NCI-H345 treated with DMSO at 0.1 percent for 48 hours (cell line): ENCODE measurements around the gene ELL.

Experiments
- DNase-seq: peaks from one replicate; lab custom pipeline; 2025; ENCODE audit not compliant: unreplicated experiment; lab: John Stamatoyannopoulos, UW

ELL gene

DNA sequence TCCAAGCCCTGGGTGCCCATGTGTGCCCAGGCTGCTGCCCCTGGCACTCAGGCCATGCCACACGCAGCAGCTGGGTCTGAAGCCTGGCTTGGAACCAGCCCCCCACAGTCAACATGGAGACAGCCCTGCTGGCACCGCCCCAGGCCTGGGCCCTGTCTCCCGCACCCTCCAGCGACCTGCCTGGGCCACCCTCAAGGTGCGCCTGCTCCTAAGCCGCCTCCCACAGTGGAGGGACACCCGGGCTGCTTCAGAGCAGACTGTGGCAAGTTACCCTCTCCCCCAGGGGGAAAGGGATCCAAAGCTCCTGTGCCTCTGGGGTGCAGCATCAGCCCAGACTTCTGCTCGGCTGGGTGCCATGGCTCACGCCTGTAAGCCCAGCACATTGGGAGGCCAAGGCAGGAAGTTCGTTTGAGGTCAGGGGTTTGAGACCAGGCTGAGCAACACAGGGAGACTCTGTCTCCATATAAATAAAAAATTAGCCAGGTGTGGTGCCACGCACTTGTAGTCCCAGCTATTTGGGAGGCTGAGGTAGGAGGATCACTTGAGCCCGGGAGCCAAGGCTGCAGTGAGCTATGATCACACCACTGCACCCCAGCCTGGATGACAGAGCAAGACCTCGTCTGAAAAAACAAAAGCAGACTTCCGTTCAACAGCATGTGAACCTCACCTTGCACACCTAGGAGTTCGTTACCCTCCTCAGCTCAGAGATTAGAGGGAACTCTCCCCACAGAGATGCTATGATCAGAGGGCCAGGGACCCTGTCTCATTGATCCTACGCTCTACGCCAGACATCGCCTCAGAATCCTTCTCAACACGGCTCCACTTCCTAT lies 15.6 kb downstream of the ELL start:
- DNase-seq, result no peak

DNA sequence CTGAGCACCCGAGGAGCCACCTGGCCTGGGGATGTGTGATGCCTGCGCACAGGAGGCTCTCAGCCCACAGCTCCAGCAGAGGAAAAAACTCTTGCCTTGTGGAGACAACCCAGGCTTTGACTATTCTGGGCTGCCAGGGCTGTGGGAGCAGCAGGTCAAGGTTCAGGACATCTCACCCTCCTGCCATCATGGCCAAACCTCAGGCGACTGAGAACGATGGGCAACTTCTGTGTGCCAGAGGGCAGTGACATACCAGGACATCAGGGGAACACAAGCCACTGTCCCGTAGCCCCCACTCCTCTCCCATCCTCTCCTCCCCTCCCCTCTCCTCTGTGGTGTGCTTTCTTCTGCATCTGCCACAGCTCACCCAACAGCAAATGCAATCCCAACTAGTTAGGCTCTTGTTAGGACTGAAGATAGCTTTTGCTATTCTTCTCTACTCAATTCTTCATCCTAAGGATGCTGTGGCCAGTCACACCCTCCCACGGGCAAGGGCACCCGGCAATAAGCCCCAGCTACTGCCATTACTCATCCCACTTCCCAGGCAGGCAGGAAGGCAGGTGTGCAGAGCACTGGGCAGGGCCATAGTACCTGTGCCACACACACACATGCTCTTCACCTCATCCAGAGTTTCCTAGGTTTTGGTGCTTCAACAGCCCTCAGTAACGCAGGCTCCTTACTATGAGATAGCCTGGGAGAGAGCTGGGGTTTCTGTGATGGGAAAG lies 16.8 kb downstream of the ELL start:
- no peak for DNase-seq

DNA sequence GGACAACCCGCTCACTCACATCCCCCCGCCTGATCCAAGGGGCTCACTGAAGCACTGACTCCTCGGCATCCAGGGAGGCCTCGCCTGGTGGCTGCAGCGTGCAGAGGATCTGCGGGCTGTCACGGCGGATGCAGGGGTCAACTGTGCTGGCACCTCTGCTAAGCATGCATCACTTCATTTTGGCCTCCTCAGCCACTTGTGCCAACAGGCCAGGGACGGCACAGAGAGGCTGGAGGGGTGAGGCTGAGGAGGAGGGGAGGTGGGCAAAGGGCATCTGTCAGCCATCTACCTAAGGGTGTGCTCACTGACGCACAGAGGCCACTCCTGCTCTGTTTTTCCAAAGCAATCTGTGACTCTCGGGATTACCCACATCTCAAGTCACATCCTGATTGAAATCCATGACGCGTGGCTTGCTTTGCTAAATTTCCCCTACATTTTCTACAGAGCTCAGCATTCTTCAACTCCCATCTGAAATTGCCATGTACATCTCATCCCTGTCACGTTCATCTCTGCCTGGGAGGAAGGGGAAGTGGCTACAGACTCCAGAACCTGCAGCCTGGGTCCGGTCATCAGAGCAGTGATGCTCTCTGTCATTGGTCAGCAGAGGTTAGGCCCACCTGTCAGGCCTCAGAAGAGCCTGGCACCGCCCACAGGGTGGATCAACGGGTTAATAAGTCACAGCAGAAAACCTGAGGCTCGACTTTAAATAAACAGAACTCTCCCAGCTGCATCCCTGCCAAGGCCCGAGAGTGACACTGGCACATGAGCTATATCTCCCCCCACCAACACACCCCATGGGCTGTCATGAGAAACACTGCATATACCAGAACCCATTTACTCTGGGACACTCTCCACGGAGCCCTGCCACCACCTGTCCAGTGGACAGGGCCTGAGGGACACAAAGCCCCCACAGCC lies 17.6 kb downstream of the ELL start:
- no peak for DNase-seq

DNA sequence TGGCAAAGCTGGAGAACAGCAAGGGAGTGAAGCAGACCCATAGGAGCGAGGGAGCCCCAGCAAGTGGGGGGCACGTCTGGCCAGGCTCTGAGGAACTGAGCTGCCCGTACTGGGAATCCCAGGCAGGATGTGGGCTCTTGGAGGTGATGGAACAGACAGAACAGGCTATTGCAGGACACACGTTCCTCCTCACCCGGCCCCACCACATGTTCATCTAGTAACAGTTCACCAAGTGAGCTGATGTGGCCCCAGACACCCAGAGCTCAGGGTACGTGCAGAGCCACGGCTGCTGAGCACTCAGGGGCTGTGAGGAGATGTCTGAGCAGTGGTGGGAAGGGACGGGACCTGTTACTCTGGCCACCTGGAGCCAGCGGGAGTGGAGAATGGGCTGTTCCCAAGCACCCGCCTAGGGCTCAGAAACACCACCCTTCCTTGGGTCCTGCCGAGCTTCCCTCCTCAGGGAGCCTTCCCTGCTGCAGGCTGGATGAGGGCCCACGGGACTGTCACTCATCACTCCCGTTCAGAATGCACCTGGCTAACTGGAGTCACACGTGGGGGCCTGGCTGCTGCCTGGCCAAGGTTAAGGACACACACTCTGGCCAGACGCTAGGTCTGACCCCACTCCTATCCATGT lies 18.4 kb downstream of the ELL start:
- no peak for DNase-seq

DNA sequence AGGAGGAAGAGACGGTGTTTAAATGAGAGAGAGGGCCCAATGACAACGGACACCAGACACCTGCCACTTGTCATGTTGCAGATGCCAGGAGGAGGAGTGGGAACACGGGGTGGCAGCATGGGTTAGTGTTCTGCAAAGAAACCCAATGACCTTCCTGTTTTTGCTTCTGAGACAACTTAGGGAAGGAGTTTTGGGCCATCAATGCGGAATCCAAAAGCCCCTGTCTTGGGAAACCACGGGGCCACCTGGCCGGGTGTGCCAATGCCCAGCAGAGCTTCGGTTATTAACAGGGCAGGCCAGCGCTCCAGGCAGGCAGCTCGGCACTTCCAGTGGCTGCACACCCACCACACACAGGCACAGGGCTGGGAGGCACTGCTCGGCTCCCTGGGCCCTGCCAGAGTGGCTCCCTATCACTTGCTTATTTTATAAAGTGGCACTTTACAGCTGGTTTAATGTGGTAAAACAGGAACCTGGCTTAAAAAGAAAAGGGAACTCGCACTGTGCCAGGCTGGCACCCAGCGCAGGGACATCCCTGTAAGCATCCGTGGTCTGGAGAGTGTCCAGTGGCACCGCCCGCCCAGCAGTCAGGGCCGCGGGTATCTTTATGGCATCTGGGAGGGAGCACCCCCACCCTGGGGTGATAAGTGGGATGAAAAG lies 19.1 kb downstream of the ELL start:
- no peak for DNase-seq

DNA sequence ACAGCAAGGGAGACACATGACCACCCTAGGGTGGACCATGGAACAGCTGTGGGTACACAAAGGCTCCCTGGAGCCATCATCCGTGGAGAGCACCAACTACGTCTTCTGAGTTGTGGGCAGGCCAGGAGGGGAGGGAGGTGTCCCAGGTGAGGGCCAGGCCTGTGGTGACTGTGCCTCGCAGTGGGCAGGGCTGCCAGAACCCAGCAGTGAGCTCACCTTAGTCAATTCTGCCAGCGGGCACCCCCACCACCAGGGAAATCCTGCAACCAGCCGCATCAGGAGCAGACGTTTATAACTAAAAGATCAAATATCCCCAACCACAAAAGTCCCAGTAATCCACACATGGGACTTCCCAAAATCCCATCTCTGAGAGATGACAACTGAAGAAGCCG lies 19.6 kb downstream of the ELL start:
- no peak for DNase-seq

DNA sequence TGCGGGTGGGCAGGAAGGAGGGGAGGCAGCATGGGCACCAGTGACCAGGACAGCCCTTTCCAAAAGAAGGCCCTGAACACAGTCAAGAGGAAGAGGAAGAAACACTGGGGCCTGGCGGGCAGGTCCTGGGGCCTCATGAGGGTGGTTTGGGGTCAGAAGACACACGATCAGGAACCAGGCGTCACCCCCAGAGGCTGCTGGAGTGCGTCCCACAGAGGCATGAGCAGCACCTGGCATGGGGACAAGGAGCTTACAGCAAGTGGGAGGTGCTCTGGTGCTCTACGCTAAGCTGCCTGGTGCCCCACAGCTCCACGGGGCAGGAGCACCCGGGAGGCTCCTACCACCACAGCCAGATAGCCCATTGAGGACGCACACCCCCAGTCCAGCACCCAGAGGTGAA lies 20.0 kb downstream of the ELL start:
- DNase-seq, result no peak

DNA sequence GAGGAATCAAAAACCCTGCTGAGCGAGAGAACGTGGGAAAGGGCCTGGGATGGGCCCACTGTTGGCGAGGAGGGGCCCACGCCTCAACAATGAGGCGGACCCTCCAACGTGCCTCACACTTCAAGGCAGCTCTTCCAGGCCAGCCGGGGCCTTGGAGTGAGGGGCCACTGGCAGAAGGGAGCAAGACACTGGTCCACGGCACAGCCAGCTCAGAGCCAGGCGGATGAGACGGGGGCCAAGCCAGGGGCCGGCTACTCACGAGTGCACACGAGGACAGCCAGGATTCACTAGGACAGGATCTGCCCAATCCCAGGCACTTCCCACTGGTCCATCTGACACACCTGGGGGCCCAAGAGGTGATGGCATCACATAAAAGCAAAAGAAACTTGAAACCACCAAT lies 20.5 kb downstream of the ELL start:
- DNase-seq, result no peak

DNA sequence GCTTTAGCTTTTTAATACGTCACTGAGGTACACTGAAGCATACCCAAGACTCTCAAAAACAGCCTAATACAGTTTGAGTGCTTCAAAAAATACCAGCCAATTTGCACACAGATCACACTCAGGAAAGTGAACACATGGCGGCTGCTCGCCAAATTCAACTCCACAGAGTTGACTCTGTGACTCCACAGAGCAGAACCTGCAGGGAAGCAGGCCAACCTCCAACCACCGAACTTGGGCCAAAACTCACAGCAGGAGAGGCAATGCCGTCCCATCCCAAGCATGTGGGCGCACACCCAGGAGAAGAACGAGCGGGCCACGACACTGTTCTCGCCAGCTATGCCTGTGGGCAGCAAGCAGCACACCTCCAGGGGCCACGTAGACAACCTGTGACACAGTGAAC lies 21.1 kb downstream of the ELL start:
- DNase-seq, result no peak

DNA sequence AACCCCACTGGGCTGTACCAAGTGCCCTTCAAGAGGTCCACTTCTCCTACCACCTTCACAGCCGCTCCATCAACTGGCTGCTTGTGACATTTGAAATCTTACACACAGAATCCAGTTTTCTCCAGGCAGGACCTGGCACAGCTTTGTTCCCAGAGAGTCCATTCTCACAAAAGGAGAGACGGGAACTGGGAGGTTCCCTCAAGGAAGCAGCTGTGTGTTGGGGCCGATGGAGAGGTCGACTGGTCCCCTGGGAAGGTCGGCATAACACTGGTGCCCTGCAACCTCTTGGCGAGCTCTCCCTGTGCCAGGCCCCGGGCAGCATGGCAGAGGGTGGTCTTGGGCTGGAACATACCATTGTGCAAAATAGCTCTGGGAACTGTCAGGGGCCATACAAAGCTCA lies 21.5 kb downstream of the ELL start:
- no peak for DNase-seq

DNA sequence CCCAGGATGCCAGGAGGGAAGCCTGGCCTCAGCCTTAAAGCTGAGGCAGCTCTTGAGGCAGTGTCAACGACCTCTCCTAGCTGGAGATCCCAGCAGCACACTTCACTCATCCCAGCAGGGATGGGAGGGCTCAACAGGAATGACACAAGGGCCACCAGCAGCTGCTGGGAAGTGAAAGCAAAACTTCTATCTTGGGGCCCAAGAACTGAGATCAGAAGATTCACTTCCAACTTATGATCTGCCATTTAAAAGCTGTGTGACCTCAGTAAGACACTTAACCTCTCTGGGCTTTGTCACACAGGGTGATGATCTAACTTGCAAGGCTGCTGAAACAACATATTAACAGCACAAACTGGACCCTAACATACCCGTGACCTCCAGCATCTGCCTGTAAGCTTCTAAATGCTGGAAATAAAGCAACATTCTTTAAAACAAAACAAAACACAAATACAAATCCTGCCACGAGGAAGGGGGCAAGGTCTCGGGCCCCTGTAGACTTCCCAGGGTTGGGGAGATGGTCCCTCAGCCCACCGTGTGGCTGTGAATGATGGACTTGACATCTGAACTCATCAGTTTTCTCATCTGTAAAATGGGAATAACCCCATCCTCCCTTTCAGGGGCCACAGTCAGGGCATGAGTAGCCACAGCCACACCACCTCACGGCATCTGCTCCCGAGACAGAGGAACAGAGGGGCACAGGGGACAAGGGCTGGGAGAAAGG lies 22.7 kb downstream of the ELL start:
- DNase-seq, result no peak

DNA sequence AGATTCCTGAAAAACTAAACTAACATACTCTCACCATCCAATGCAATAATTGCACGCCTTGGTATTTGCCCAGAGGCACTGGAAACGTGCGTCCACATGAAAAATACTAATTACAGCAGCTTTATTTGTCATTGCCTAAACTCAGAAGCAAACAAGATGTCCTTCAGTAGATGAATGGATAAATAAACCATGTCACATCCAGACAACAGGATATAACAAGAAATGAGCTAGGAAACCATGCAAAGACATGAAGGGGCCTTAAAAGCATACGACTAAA lies 25.0 kb downstream of the ELL start:
- no peak for DNase-seq

DNA sequence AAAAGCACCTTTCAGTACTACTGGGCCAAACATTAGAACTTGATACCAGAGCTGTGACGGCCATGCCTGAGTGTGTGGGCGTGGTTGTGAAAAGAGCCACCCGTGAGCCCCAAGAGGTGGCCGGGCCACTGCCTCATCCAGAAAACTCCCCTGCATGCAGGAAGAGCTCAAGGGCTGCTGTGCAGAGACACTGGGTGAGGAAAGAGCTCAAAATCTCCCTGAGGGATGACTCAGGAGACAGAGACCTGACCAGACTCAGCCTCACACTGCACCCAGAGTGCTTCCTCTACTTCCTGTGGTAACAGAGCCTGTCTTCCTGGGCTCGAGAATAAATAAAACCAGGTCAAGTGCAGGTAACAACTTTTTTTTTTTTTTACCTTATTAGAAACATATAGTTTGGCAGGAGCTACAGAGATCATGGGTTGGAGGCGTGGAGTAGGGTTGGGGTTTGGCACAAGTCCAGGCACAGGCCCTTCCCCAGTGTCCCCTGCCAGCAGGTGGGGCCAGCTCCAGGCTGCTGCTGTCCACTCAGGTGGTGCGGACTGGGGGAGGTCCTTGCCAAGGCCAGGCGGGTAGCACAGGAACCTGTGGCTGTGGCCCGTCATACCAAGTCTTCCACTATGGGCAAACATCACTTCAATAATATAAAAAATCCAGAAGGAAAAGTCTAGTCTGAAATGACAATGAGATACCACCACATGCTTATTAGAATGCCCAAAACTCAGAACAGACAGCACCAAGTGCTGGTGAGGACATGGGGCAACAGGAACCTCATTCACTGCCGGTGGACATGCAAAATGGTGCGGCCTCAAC lies 25.5 kb downstream of the ELL start:
- no peak for DNase-seq

DNA sequence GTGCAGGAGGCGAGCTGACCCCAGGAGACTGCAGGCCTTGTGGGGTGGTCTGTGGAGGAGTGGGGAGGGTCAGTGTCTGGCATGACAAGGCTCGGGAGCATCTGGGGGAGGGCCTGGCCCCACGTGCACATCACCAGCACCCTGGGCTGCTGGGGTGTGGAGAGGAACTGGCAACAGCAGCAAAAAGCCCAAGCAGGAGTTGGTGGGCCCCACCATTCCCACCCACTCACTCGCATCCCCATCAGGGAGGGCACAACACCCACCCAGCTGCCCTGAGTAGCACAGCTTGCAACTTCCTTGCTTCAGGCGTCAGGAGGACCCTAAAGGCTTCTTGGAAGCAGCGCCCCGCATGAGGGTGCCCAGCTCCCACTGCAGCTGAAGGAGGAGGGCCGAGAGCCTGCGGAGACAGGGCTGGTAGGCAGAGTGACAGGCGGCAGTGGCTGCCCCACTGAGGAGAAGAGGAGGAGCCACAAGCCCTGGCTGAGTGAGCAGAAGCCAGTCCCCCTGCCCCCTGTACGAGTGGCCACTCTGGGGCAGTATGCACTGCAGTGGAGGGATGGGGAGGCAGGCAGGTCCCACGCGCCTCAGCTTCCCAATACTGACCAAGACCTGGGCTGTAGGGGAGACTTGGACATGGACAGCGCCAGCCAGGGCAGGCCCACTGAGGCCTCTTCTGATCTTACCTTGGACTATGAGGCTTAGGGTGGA lies 26.5 kb downstream of the ELL start:
- no peak for DNase-seq

DNA sequence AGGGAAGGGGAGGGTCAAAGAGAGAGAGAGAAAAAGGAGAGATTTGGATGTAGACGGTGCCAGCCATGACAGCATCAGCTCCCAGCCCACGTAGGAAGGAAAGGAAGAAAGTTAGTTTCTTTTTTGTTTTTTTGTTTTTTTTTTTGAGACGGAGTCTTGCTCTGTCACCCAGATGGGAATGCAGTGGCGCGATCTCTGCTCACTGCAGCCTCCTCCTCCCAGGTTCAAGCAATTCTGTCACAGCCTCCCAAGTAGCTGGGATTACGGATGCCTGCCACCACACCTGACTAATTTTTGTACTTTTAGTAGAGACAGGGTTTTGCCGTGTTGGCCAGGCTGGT lies 27.6 kb downstream of the ELL start:
- DNase-seq, result no peak

DNA sequence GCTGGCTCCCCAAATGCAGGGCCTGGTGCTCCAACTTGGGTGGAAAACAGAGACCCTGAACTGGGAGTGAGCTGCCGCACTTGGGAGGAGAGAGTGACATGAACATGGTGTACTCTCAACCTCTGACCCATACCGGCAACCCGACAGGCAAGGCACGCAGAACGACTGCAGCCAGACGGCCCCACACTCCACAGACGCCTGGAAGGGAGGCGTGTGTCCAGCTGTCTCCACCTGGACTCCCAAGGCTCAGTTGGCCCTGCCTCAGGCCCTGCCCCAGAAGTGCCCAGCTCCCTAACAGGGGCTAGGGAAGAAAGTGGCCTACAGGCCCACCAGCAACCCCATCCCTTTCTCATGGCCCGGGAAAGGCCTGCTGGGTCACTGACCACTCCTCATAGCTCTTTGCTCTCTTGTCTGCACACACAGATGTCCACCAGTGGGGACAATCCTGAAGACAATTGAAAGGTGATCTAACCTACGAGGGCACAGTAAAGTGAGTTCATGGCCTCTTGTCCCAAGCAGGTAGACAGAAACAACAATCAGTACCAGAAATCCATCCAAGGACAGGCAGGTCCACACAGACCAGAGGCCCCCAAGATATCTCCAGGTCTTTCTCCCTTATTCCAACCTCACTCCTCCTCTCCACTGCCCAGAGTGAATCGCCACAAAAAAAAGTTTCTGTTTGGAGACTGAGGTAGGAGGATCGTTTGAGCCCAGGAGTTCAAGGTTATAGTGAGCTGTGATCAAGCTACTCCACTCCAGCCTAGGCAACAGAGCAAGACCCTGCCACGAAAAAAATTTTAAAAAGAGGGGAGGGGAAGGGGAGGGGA lies 28.2 kb downstream of the ELL start:
- no peak for DNase-seq

DNA sequence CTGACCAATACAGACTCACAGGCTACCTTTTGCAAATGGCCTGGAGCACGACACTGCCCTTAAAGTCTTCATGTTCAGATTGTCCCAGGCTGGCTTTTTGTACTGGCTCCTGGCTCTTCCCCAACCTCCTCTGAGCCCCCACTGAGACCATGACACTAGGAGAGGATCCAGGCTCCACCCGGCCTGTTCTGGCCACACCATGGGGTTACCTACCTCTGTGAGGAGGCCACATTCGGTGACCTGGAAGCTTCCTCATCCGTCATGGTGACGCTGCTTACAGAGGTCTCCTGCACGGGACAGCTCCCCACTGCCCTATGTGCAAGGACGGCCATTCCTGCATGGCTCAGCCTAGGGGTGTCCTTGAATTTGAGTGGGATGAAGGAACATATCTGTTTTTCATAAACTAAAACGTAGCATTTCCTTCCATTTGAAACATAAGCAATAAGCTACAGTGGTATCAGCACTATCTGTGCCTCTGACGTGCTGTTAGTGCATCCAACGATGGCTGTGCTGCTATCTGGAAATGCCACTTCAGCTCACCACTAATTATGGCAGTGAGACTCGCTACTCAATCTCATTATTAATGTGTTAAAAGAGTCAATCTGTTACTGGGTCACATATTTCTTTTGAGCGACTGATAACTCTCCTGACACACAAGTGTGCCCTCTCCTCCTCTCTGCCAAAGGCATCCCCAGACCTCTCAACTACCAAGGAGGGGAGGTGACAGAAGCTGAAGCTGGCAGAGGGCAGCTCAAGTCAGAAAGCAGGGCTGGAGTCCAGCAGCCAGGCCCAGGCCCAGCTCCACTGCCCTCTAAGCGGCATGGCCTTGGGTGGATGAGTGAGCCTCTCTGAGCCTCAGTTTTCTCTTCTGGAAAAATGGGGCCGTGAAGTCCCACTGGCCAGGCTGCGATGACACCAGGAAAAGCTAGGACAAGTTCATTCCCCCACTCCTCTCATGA lies 29.6 kb downstream of the ELL start:
- DNase-seq, result no peak
